ENCODE measurements around the gene TLE5. TPM values are rescaled to one million over a fixed set of nuclear protein-coding genes. Genes with fewer than 3 reads are reported as not detected.

TLE5 gene
- total RNA-seq, 1 experiment from 2014 or later, result 360 TPM

DNA sequence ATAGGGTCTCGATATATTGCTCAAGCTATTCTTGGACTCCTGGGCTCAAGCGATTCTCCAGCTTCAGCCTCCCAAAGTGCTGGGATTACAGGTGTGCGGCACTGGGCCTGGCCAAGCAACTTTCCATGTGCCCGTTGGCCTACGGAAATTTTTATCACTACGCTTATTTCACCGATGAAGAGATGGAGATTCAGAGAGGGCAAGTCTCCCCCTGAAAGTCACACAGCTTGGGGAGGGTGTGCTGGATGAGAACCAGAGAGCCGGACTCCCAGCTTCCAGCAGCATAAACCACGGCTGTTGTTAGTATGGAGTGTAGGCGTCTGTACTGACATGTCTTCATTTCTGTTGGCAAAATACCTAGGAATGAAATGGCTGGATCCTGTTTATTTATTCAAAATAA lies 20.0 kb upstream of the TLE5 start:
- BruUV-seq (replicated peaks), result no TSS peak

DNA sequence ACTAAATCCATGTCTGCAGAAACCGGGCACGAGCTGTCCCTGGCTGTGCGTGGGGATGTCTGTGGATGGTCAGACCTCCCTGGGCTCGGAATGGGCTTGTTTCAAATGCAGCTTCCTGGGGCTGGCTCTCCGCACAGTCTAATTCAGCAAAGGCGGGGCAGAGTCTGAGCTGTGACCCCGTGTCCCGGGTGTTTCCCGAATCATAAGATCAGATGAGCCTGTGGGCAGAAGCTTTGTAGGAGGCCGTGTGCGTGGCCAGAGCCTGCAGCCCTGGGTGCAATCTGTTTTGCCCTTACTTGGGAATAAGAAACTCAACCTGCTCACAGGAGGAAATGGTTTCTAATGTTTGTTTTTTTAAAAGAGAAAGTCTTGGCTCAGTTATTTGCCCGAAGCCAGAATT lies 18.0 kb upstream of the TLE5 start:
- intact Hi-C loops (cut with micrococcal nuclease; ENCODE audit: unreplicated experiment), result no loop called here
- DNase-seq (ENCODE audit: low spot score), result no peak
- Histone ChIP-seq H3K36me3 (ENCODE audit: insufficient read depth, low read length, poor library complexity, severe bottlenecking) (no peaks in the 10 kb centered on the region), H3K27me3 (replicated peaks; ENCODE audit: insufficient read depth, low read depth, low read length, poor library complexity) (no peaks in the 10 kb centered on the region), H3K9me3 (ENCODE audit: low read depth, low read length, poor library complexity, severe bottlenecking) (no peaks in the 10 kb centered on the region), H3K4me1 (ENCODE audit: insufficient read depth, low read length, poor library complexity, severe bottlenecking) (peaks cover 4% of the 10 kb centered on the region), H3K4me3 (ENCODE audit: low read depth, low read length, poor library complexity, severe bottlenecking) (no peak overlapping the region), H3K27ac (ENCODE audit: low read depth, low read length, poor library complexity, severe bottlenecking) (no peak overlapping the region)
- TF ChIP-seq EZH2 (IDR thresholded peaks at IDR 0.05; ENCODE audit: borderline replicate concordance, low read depth, low read length, poor library complexity, severe bottlenecking) (no peak), CTCF (conservative IDR thresholded peaks at IDR 0.05; ENCODE audit: low read depth, low read length) (no peak)
- POLR2A ChIA-PET (ENCODE audit: low non-redundant PET), result no interaction called here
- CTCF ChIA-PET, result no interaction called here
- no TSS peak for BruUV-seq (replicated peaks)

More for the DNA sequence above, 20.0 kb upstream of the TLE5 start:
- H3K9me3 ChIP-seq (ENCODE audit: low read depth, low read length, poor library complexity, severe bottlenecking), result no peaks in the 10 kb centered on the region
- no peaks in the 10 kb centered on the region for H3K36me3 ChIP-seq (ENCODE audit: insufficient read depth, low read length, poor library complexity, severe bottlenecking)
- no peak overlapping the region for H3K27ac ChIP-seq (ENCODE audit: low read depth, low read length, poor library complexity, severe bottlenecking)
- no peak overlapping the region for H3K4me3 ChIP-seq (ENCODE audit: low read depth, low read length, poor library complexity, severe bottlenecking)
- intact Hi-C loops (cut with micrococcal nuclease; ENCODE audit: unreplicated experiment), result no loop called here
- POLR2A ChIA-PET (ENCODE audit: low non-redundant PET), result no interaction called here
- no peak for DNase-seq (ENCODE audit: low spot score)
- no peaks in the 10 kb centered on the region for H3K27me3 ChIP-seq (replicated peaks; ENCODE audit: insufficient read depth, low read depth, low read length, poor library complexity)
- H3K4me1 ChIP-seq (ENCODE audit: insufficient read depth, low read length, poor library complexity, severe bottlenecking), result no peaks in the 10 kb centered on the region
- TF ChIP-seq CTCF (conservative IDR thresholded peaks at IDR 0.05; ENCODE audit: low read depth, low read length) (no peak), EZH2 (IDR thresholded peaks at IDR 0.05; ENCODE audit: borderline replicate concordance, low read depth, low read length, poor library complexity, severe bottlenecking) (no peak)
- CTCF ChIA-PET, result no interaction called here

DNA sequence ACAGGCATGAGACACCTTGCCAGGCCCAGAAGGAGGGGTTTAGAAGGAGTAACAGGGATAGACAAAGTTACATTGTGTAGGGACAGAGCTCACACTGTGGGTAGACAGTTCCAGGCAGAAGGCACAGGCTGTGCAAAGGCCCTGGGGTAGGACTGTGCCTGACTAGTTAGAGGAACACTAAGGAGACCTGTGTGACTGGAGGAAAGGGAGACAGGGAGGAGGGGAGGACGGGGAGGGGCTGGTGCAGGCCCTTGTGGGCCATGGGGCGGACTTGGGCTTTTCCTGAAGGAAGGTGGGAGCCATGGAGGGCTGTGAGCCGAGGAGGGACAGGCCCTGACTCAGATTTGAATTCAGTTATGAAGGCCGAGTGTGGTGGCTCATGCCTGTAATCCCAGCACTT lies 17.3 kb upstream of the TLE5 start:
- POLR2A ChIA-PET (ENCODE audit: low non-redundant PET), result no interaction called here
- intact Hi-C loops (cut with micrococcal nuclease; ENCODE audit: unreplicated experiment), result no loop called here

More for the DNA sequence above, 17.3 kb upstream of the TLE5 start:
- Histone ChIP-seq H3K36me3 (ENCODE audit: insufficient read depth, low read length, poor library complexity, severe bottlenecking) (no peaks in the 10 kb centered on the region), H3K27ac (ENCODE audit: low read depth, low read length, poor library complexity, severe bottlenecking) (no peak overlapping the region), H3K4me1 (ENCODE audit: insufficient read depth, low read length, poor library complexity, severe bottlenecking) (peaks cover 4% of the 10 kb centered on the region), H3K27me3 (replicated peaks; ENCODE audit: insufficient read depth, low read depth, low read length, poor library complexity) (no peaks in the 10 kb centered on the region), H3K4me3 (ENCODE audit: low read depth, low read length, poor library complexity, severe bottlenecking) (no peak overlapping the region), H3K9me3 (ENCODE audit: low read depth, low read length, poor library complexity, severe bottlenecking) (no peaks in the 10 kb centered on the region)
- DNase-seq (ENCODE audit: low spot score), result no peak
- TF ChIP-seq EZH2 (IDR thresholded peaks at IDR 0.05; ENCODE audit: borderline replicate concordance, low read depth, low read length, poor library complexity, severe bottlenecking) (no peak), CTCF (conservative IDR thresholded peaks at IDR 0.05; ENCODE audit: low read depth, low read length) (no peak)
- CTCF ChIA-PET, result interaction anchor here (0.6 kb wide), 1 partner anchor 24 kb away, joined by 6 read pairs; no protein-coding TSS in a partner anchor
- no TSS peak for BruUV-seq (replicated peaks)

All from A673 (cell line).